NT2/D1 (cell line): Measurements from ENCODE around the gene FNDC3B.

Experiments
- SUZ12 ChIP-seq: IDR thresholded peaks from 2 replicates; pipeline ENCODE4 v1.6.1; 2011; ENCODE audit not compliant: insufficient read length, insufficient read depth; ENCODE audit errors: extremely low read depth
- YY1 ChIP-seq: IDR thresholded peaks from 2 replicates; pipeline ENCODE4 v1.6.1; 2011; ENCODE audit not compliant: insufficient read length, insufficient read depth

- TF ChIP-seq YY1 (no peak), SUZ12 (no peak)
Observed at GRCh38 chr3:172009803-172010202, 29.6 kb upstream of the FNDC3B start.
